Dendritic cell treated with granulocyte-macrophage colony-stimulating factor and Interleukin-4, amounts not matched to agents 40 ng/mL and 50 ng/mL, for 4 days (primary cell): ENCODE results near the gene TECTB.

Source experiments
- H3K27ac Mint-ChIP-seq: one replicate; pipeline ENCODE4 v1.8.0; 2022; ENCODE audit warnings: mild to moderate bottlenecking, mixed read lengths
- H3K27me3 Mint-ChIP-seq: one replicate; pipeline ENCODE4 v1.8.0; 2022; ENCODE audit warnings: mild to moderate bottlenecking, mixed read lengths
- H3K36me3 Mint-ChIP-seq: one replicate; pipeline ENCODE4 v1.8.0; 2022; ENCODE audit warnings: low read depth, mixed read lengths
- H3K4me1 Mint-ChIP-seq: one replicate; pipeline ENCODE4 v1.8.0; 2022; ENCODE audit warnings: low read depth, mixed read lengths
- H3K4me3 Mint-ChIP-seq: one replicate; pipeline ENCODE4 v1.8.0; 2022; ENCODE audit warnings: mild to moderate bottlenecking, moderate library complexity, mixed read lengths
- H3K9me3 Mint-ChIP-seq: one replicate; pipeline ENCODE4 v1.8.0; 2022; ENCODE audit warnings: mixed read lengths
- intact Hi-C: fragments of 100-400 bp; cut with micrococcal nuclease; formaldehyde crosslinking; loops from one replicate; pipeline ENCODE4 v1.15.0; 2022

Gene TECTB

GRCh38 chr10:112283100-112283499 is at the start of gene TECTB:
Gene TECTB, plus strand, starts transcription at chr10:112283400. Its CDS starts 335 bp downstream, at chr10:112283735.
- Mint-ChIP-seq H3K27me3 (peaks cover 20% of the 10 kb centered on the region), H3K27ac (no peak within 1 kb of the TSS), H3K4me1 (no peaks in the 10 kb centered on the region), H3K36me3 (no peaks in the 10 kb centered on the region), H3K4me3 (no peak within 1 kb of the TSS), H3K9me3 (no peaks in the 10 kb centered on the region)
- intact Hi-C loops: no loop called here

GRCh38 chr10:112235141-112235540 is 48.1 kb upstream of the TECTB start:
- Mint-ChIP-seq H3K9me3 (peaks cover 28% of the 10 kb centered on the region), H3K27me3 (peaks cover 73% of the 10 kb centered on the region), H3K27ac (no peak overlapping the region), H3K4me3 (no peak overlapping the region), H3K4me1 (peaks cover 21% of the 10 kb centered on the region), H3K36me3 (no peaks in the 10 kb centered on the region)
- intact Hi-C loops: no loop called here

- intact Hi-C loops: no loop called here
- H3K9me3 Mint-ChIP-seq: peaks cover 36% of the 10 kb centered on the region
- H3K4me1 Mint-ChIP-seq: peaks cover 20% of the 10 kb centered on the region
- no peak overlapping the region for H3K27ac Mint-ChIP-seq
- H3K36me3 Mint-ChIP-seq: no peaks in the 10 kb centered on the region
- no peak overlapping the region for H3K4me3 Mint-ChIP-seq
- H3K27me3 Mint-ChIP-seq: peaks cover 71% of the 10 kb centered on the region
Measured at GRCh38 chr10:112235920-112236319, 47.3 kb upstream of the TECTB start.

GRCh38 chr10:112236486-112236885 is 46.7 kb upstream of the TECTB start:
- H3K9me3 Mint-ChIP-seq: peaks cover 42% of the 10 kb centered on the region
- H3K36me3 Mint-ChIP-seq: no peaks in the 10 kb centered on the region
- intact Hi-C loops: no loop called here
- H3K4me3 Mint-ChIP-seq: no peak overlapping the region
- H3K27me3 Mint-ChIP-seq: peaks cover 71% of the 10 kb centered on the region
- H3K4me1 Mint-ChIP-seq: peaks cover 14% of the 10 kb centered on the region
- no peak overlapping the region for H3K27ac Mint-ChIP-seq

- Mint-ChIP-seq H3K4me1 (peaks cover 13% of the 10 kb centered on the region), H3K27ac (no peak overlapping the region), H3K27me3 (peaks cover 61% of the 10 kb centered on the region), H3K9me3 (peaks cover 43% of the 10 kb centered on the region), H3K36me3 (no peaks in the 10 kb centered on the region), H3K4me3 (no peak overlapping the region)
- intact Hi-C loops: no loop called here
Measured at GRCh38 chr10:112239347-112239746, 43.9 kb upstream of the TECTB start.

GRCh38 chr10:112240441-112240840 is 42.8 kb upstream of the TECTB start:
- intact Hi-C loops: no loop called here
- H3K4me1 Mint-ChIP-seq: peaks cover 15% of the 10 kb centered on the region
- no peak overlapping the region for H3K4me3 Mint-ChIP-seq
- no peak overlapping the region for H3K27ac Mint-ChIP-seq
- peaks cover 43% of the 10 kb centered on the region for H3K9me3 Mint-ChIP-seq
- H3K36me3 Mint-ChIP-seq: no peaks in the 10 kb centered on the region
- H3K27me3 Mint-ChIP-seq: peaks cover 56% of the 10 kb centered on the region

- H3K9me3 Mint-ChIP-seq: peaks cover 43% of the 10 kb centered on the region
Measured at GRCh38 chr10:112241651-112242341, 41.4 kb upstream of the TECTB start.

GRCh38 chr10:112242769-112243168 is 40.4 kb upstream of the TECTB start:
- H3K4me1 Mint-ChIP-seq: peaks cover 15% of the 10 kb centered on the region
- H3K27ac Mint-ChIP-seq: no peak overlapping the region
- intact Hi-C loops: no loop called here
- no peak overlapping the region for H3K4me3 Mint-ChIP-seq
- no peaks in the 10 kb centered on the region for H3K36me3 Mint-ChIP-seq
- H3K9me3 Mint-ChIP-seq: peaks cover 38% of the 10 kb centered on the region
- peaks cover 56% of the 10 kb centered on the region for H3K27me3 Mint-ChIP-seq

More at GRCh38 chr10:112241651-112242341, 41.4 kb upstream of the TECTB start:
- intact Hi-C loops: no loop called here
- Mint-ChIP-seq H3K27ac (no peak overlapping the region), H3K36me3 (no peaks in the 10 kb centered on the region), H3K4me3 (no peak overlapping the region), H3K4me1 (peaks cover 15% of the 10 kb centered on the region), H3K27me3 (peaks cover 63% of the 10 kb centered on the region)

- Mint-ChIP-seq H3K27ac (no peak overlapping the region), H3K36me3 (no peaks in the 10 kb centered on the region), H3K4me1 (peaks cover 15% of the 10 kb centered on the region), H3K4me3 (no peak overlapping the region), H3K9me3 (peaks cover 29% of the 10 kb centered on the region), H3K27me3 (peaks cover 52% of the 10 kb centered on the region)
- intact Hi-C loops: no loop called here
Measured at GRCh38 chr10:112243713-112244112, 39.5 kb upstream of the TECTB start.

GRCh38 chr10:112244197-112244596 is 39.0 kb upstream of the TECTB start:
- intact Hi-C loops: no loop called here
- no peak overlapping the region for H3K27ac Mint-ChIP-seq
- peaks cover 48% of the 10 kb centered on the region for H3K27me3 Mint-ChIP-seq
- H3K9me3 Mint-ChIP-seq: peaks cover 25% of the 10 kb centered on the region
- H3K4me3 Mint-ChIP-seq: no peak overlapping the region
- H3K4me1 Mint-ChIP-seq: peaks cover 15% of the 10 kb centered on the region
- no peaks in the 10 kb centered on the region for H3K36me3 Mint-ChIP-seq

- Mint-ChIP-seq H3K36me3 (no peaks in the 10 kb centered on the region), H3K4me3 (no peak overlapping the region), H3K27ac (no peak overlapping the region), H3K4me1 (peaks cover 15% of the 10 kb centered on the region), H3K27me3 (peaks cover 30% of the 10 kb centered on the region), H3K9me3 (peaks cover 30% of the 10 kb centered on the region)
- intact Hi-C loops: no loop called here
Measured at GRCh38 chr10:112247791-112248190, 35.4 kb upstream of the TECTB start.

- peaks cover 30% of the 10 kb centered on the region for H3K9me3 Mint-ChIP-seq
- H3K27ac Mint-ChIP-seq: no peak overlapping the region
- peaks cover 30% of the 10 kb centered on the region for H3K27me3 Mint-ChIP-seq
- H3K4me1 Mint-ChIP-seq: peaks cover 7% of the 10 kb centered on the region
- intact Hi-C loops: no loop called here
- no peaks in the 10 kb centered on the region for H3K36me3 Mint-ChIP-seq
- no peak overlapping the region for H3K4me3 Mint-ChIP-seq
Measured at GRCh38 chr10:112248584-112249295, 34.5 kb upstream of the TECTB start.

- H3K36me3 Mint-ChIP-seq: no peaks in the 10 kb centered on the region
- H3K4me3 Mint-ChIP-seq: no peak overlapping the region
- intact Hi-C loops: no loop called here
- H3K27ac Mint-ChIP-seq: no peak overlapping the region
- H3K4me1 Mint-ChIP-seq: no peaks in the 10 kb centered on the region
- peaks cover 30% of the 10 kb centered on the region for H3K9me3 Mint-ChIP-seq
- peaks cover 30% of the 10 kb centered on the region for H3K27me3 Mint-ChIP-seq
Measured at GRCh38 chr10:112249722-112250121, 33.5 kb upstream of the TECTB start.

- Mint-ChIP-seq H3K9me3 (peaks cover 30% of the 10 kb centered on the region), H3K4me1 (no peaks in the 10 kb centered on the region), H3K4me3 (no peak overlapping the region), H3K27me3 (peaks cover 27% of the 10 kb centered on the region), H3K27ac (no peak overlapping the region), H3K36me3 (no peaks in the 10 kb centered on the region)
- intact Hi-C loops: no loop called here
Measured at GRCh38 chr10:112250555-112250954, 32.6 kb upstream of the TECTB start.
